Effector memory CD4-positive, alpha-beta T cell (primary cell): ENCODE results near the gene LPAR5.
"Not testable (repeated sequence)": the region's sequence is repeated elsewhere in the genome, so short reads cannot be mapped to it uniquely, and the experiment has no call there.

Source experiments
- DNase-seq, 3 donors: peaks; one replicate each; pipeline ENCODE4 v3.0.0-alpha.2; 2020
- H3K27ac ChIP-seq: 2 replicates; pipeline ENCODE4 v1.7.0; 2013; ENCODE audit warnings: mild to moderate bottlenecking, low read length, moderate library complexity; ENCODE audit not compliant: insufficient read depth, poor library complexity, severe bottlenecking
- H3K27me3 ChIP-seq: replicated peaks from 2 replicates; pipeline ENCODE4 v1.7.0; 2013; ENCODE audit warnings: mild to moderate bottlenecking, low read length; ENCODE audit not compliant: insufficient read depth, control insufficient read depth, poor library complexity, severe bottlenecking
- H3K36me3 ChIP-seq: 2 replicates; pipeline ENCODE4 v1.7.0; 2013; ENCODE audit warnings: mild to moderate bottlenecking, low read length, moderate library complexity; ENCODE audit not compliant: control insufficient read depth, insufficient read depth
- H3K4me1 ChIP-seq: 2 replicates; pipeline ENCODE4 v1.7.0; 2013; ENCODE audit warnings: low read length, mild to moderate bottlenecking; ENCODE audit not compliant: control insufficient read depth, insufficient read depth, poor library complexity, severe bottlenecking
- H3K4me3 ChIP-seq: 2 replicates; pipeline ENCODE4 v1.7.0; 2013; ENCODE audit warnings: low read length, low read depth, mild to moderate bottlenecking; ENCODE audit not compliant: insufficient read depth, poor library complexity, severe bottlenecking
- H3K9me3 ChIP-seq: 2 replicates; pipeline ENCODE4 v1.7.0; 2013; ENCODE audit warnings: mild to moderate bottlenecking, low read length, moderate library complexity; ENCODE audit not compliant: control insufficient read depth

LPAR5 gene

DNA sequence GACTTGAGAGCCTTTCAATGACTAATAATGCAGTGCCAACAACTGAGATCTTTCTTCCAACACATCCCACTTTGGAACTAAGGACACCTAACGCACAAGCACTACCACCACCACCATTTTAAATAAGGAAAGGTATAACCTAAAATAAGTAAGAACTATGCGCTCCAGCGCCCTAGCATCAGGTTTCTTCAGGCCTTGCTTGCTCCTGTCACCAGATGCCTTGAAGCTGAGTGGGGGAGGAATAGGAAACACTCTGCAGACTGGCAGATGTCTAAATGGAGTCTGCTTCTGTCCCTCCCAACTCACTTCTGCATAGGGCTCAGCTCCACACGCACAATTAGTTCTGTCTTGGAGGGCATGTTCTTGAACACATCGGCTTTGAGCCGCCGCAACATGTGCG lies 43.7 kb downstream of the LPAR5 start:
- DNase-seq, result no peak
- H3K36me3 ChIP-seq, result peaks cover 93% of the 10 kb centered on the region
- no peaks in the 10 kb centered on the region for H3K9me3 ChIP-seq
- H3K27me3 ChIP-seq, result no peaks in the 10 kb centered on the region
- no peak overlapping the region for H3K4me3 ChIP-seq
- no peak overlapping the region for H3K27ac ChIP-seq
- no peaks in the 10 kb centered on the region for H3K4me1 ChIP-seq

DNA sequence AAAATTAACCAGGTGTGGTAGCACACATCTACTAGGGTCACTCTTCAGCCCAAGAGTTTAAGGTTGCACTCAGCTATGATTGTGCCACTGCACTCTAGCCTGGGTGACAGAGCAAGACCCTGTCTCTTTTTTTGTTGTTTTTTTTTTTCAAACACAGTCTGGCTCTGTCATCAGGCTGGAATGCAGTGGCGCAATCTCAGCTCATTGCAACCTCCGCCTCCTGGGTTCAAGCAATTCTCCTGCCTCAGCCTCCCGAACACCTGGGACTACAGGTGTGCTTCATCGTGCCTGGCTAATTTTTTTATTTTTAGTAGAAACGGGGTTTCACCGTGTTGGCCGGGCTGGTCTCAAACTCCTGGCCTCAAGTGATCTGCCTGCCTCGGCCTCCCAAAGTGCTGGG lies 49.2 kb downstream of the LPAR5 start:
- H3K4me3 ChIP-seq, H3K27ac ChIP-seq, H3K4me1 ChIP-seq, H3K9me3 ChIP-seq, H3K27me3 ChIP-seq, DNase-seq: not testable (repeated sequence)
- peaks cover 85% of the 10 kb centered on the region for H3K36me3 ChIP-seq

DNA sequence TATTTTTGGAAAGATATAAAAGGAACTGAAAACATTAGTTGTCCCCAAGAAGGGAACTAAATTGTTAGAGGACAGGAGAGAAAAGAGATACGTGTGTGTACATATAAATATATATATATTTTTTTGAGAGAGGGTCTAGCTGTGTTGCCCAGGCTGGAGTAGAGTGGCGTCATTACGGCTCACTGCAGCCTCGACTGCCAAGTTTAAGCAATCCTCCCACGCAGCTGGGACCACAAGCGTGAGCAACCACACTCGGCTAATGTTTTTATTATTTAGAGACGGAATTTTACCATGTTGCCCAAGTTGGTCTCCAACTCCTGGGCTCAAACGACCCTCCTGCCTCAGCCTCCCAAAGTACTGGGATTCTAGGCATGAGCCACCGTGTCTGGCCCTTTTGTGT lies 51.5 kb downstream of the LPAR5 start:
- no peak for DNase-seq
- Histone ChIP-seq H3K36me3 (peaks cover 79% of the 10 kb centered on the region), H3K4me1 (no peaks in the 10 kb centered on the region), H3K4me3 (no peak overlapping the region), H3K27me3 (no peaks in the 10 kb centered on the region), H3K9me3 (no peaks in the 10 kb centered on the region), H3K27ac (no peak overlapping the region)

DNA sequence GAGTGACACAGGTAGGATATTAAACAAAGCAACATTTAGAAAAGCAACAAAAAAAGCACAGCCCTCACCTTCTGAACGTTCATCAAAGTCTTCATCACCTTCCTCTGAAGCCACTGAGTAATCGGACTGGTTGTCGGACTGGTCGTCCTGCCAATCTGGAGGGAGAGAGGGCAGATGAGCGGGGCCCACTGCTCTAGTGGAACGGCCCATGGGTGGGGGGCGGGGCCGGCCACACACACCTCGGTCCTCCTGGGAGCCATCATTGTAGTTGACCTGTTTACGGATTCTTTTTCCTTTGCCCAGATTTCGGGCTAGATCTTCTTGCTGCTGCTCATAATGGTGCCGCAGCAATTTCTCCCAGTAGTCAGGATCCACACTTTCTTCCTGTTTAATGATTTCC lies 52.8 kb downstream of the LPAR5 start:
- DNase-seq, result no peak
- Histone ChIP-seq H3K27me3 (no peaks in the 10 kb centered on the region), H3K4me3 (no peak overlapping the region), H3K36me3 (peaks cover 78% of the 10 kb centered on the region), H3K4me1 (no peaks in the 10 kb centered on the region), H3K9me3 (no peaks in the 10 kb centered on the region), H3K27ac (no peak overlapping the region)

DNA sequence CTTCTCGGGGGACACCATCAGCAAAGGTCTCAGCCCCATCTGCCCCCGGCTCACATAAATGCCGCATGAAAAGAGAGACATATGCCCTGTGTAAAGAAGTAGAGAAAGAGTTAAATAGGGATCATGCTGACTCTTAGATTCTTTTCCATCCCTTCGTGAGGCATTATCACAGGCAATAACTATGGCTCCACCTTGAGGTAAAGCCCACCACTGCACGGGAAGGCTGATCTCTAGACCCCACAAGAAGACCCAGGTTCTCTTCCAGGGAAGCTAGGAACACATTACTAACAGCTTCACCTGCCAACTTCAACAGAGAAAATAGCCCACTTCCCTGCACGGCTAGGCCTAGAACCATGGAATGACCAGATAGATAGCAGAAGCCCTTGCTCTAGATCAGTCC lies 53.6 kb downstream of the LPAR5 start:
- Histone ChIP-seq H3K9me3 (no peaks in the 10 kb centered on the region), H3K4me3 (no peak overlapping the region), H3K36me3 (peaks cover 77% of the 10 kb centered on the region), H3K27ac (no peak overlapping the region), H3K27me3 (no peaks in the 10 kb centered on the region), H3K4me1 (no peaks in the 10 kb centered on the region)
- DNase-seq, result no peak

DNA sequence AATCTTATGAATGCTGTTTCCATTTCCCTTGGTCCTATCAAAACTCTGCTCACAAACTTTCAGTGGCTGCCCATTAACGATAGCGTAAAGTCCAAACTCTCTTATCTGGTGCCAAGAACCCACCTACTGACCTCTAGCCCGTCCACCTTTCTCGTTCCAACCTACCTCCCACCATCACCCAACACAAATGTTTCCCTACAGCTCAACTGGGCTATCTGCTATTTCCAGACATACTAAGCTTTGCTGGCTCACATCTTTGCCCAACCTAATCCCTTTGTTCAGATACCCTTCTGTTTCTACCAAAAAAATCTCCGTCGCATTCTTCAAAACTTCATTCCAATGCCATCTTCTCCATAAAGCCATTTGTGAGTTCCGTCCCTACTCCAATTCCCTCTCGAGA lies 60.1 kb downstream of the LPAR5 start:
- no peak for DNase-seq
- Histone ChIP-seq H3K4me1 (no peaks in the 10 kb centered on the region), H3K36me3 (peaks cover 75% of the 10 kb centered on the region), H3K27me3 (no peaks in the 10 kb centered on the region), H3K4me3 (no peak overlapping the region), H3K27ac (no peak overlapping the region), H3K9me3 (no peaks in the 10 kb centered on the region)

DNA sequence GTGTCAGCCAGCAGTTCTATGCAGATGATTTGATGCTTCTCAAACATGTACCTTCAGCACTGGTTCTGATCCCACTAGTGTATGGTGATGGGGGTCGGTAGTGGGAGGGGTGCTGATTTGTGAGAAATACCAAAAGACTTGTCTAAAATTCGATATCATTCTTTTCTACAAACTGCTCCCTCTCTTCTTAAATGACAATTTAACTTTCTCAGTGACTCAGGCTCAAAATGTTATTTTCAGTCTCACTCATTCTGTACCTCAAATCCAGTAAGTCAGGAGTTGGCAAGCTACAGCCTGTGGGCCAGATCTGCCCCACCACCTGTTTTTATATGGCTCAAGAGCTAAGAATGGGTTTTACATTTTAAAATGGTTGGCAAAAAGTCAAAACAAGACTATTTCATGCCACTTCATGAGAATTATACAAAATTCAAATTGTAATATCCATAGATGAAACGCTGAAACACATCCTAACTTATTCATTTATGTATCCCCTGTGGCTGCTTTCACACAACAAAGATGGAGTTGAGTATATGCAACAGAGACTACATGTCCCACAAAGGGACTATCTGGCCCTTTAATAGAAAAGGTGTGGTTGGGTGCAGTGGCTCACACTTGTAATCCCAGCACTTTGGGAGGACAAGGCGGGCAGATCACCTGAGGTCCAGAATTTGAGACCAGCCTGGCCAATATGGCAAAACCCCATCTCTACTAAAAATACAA lies 61.0 kb downstream of the LPAR5 start:
- Histone ChIP-seq H3K9me3 (no peaks in the 10 kb centered on the region), H3K4me3 (no peak overlapping the region), H3K27me3 (no peaks in the 10 kb centered on the region), H3K27ac (no peak overlapping the region), H3K36me3 (peaks cover 75% of the 10 kb centered on the region), H3K4me1 (no peaks in the 10 kb centered on the region)
- no peak for DNase-seq

DNA sequence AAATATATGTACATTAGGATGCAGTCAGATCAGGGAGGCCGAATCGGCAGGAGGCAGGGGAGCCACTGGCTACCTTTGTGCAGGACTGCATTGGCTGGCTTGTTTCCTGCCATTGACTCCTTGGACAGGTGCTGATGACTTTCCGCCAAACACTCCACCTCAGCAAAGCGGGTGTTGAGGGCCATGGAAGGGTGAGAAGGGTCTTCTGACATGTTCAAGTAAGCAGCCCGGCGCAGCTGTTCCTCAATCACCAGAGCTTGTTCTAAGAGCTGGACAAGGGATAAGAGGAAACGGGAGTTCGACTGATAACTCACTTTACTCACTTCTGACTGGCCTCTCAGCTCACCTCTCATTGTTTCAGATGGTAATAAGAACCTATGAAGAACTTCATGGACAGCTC lies 62.8 kb downstream of the LPAR5 start:
- no peak overlapping the region for H3K27ac ChIP-seq
- peaks cover 64% of the 10 kb centered on the region for H3K36me3 ChIP-seq
- no peak for DNase-seq

DNA sequence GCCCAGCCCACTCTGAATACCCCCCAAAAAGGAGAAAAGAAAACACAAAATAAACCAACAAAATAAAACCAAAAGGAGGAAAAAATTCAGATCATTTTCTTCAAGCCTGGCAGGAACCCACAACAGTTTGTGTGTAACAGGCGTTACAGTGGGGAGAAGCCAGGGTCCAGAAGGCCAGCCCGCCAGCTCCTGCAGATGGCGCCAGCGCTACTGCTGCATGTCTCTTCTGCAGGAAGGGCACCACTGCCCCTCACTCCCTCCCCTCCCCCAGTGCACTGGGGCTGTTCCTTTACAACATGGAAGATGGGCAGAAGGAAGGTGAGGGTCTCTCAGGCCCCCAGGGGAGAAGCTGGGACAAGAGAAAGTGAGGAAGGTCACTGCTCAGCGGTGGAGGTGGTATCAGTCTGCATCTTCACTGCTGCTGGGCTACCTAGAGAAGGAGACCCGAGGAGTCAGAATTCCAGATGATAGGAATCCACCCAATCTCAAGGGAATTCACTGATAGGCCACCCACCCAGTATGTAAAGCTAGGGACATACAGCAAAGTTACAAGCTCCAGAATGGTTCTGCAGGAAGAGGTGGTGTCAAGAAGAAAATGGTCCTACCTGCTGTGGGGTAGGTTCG lies 65.4 kb downstream of the LPAR5 start:
- H3K27ac ChIP-seq, result no peak overlapping the region
- H3K9me3 ChIP-seq, result no peaks in the 10 kb centered on the region
- peaks cover 53% of the 10 kb centered on the region for H3K36me3 ChIP-seq
- H3K4me1 ChIP-seq, result peaks cover 13% of the 10 kb centered on the region
- no peaks in the 10 kb centered on the region for H3K27me3 ChIP-seq
- no peak overlapping the region for H3K4me3 ChIP-seq
- no peak for DNase-seq

More for the DNA sequence above, 62.8 kb downstream of the LPAR5 start:
- no peaks in the 10 kb centered on the region for H3K4me1 ChIP-seq
- no peaks in the 10 kb centered on the region for H3K9me3 ChIP-seq
- H3K4me3 ChIP-seq, result no peak overlapping the region
- no peaks in the 10 kb centered on the region for H3K27me3 ChIP-seq

DNA sequence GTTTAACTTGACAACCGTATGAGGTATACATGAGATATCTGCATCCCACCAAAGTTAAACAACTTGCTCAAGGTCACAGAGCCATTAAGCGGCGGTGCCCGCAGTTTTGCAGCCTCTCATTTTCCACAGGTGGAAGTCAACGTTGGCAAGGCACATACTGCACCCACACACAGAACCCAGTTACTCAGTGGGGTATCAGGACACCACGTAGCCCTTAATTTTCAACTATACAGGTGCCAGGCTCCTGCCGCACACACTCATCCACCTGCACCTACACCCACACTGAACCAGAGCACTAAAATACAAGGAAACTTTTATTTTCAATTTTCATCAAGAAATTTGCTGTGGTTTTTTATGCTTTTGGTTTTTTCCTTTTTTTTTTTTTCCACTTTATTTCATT lies 66.0 kb downstream of the LPAR5 start:
- no peaks in the 10 kb centered on the region for H3K9me3 ChIP-seq
- no peaks in the 10 kb centered on the region for H3K27me3 ChIP-seq
- no peak overlapping the region for H3K27ac ChIP-seq
- H3K4me3 ChIP-seq, result no peak overlapping the region
- H3K4me1 ChIP-seq, result peaks cover 14% of the 10 kb centered on the region
- DNase-seq, result no peak
- H3K36me3 ChIP-seq, result peaks cover 52% of the 10 kb centered on the region
